Spleen (tissue), 11 donors: Measurements from ENCODE around the gene EPHB3. TPM values are rescaled to one million over a fixed set of nuclear protein-coding genes. Genes with fewer than 3 reads are reported as not detected.
A peak's percentile ranks its signal among the peaks of the same experiment; 100 is the strongest.

Source experiments
- DNase-seq: peaks from one replicate; pipeline ENCODE4 v3.0.0-alpha.2; 2020
- H3K27ac ChIP-seq, 8 donors: fragments of 200-600 bp; sonication (generic) in 7 of 8; 1 replicate in 4 of 8; 2 replicates in 4 of 8; pipeline versions ENCODE4 v1.5.0 to v1.8.0; 2016 to 2021; ENCODE audit warnings: inconsistent platforms in 4 of 8, mild to moderate bottlenecking in 4 of 8, moderate library complexity in 1 of 8
- H3K27me3 ChIP-seq, 7 donors: fragments of 200-600 bp; sonication (generic) in 6 of 7; replicated peaks in 1 of 7; 1 replicate in 4 of 7; 2 replicates in 3 of 7; pipeline versions ENCODE4 v1.5.0 to v1.8.0; 2016 to 2021; ENCODE audit warnings: inconsistent platforms in 3 of 7, mild to moderate bottlenecking in 1 of 7
- H3K36me3 ChIP-seq, 6 donors: fragments of 200-600 bp; sonication (generic) in 5 of 6; 1 replicate in 4 of 6; 2 replicates in 2 of 6; pipeline versions ENCODE4 v1.5.0 to v1.8.0; 2016 to 2021; ENCODE audit warnings: inconsistent platforms in 2 of 6
- H3K4me1 ChIP-seq, 6 donors: fragments of 200-600 bp; sonication (generic) in 5 of 6; 1 replicate in 3 of 6; 2 replicates in 3 of 6; pipeline versions ENCODE4 v1.5.0 to v1.8.0; 2016 to 2021; ENCODE audit warnings: inconsistent platforms in 3 of 6
- H3K4me3 ChIP-seq, 8 donors: fragments of 200-600 bp; sonication (generic) in 7 of 8; 1 replicate in 4 of 8; 2 replicates in 4 of 8; pipeline versions ENCODE4 v1.5.0 to v1.8.0; 2016 to 2021; ENCODE audit warnings: inconsistent platforms in 4 of 8, mild to moderate bottlenecking in 4 of 8, moderate library complexity in 2 of 8
- H3K9me3 ChIP-seq, 8 donors: fragments of 200-600 bp; sonication (generic) in 7 of 8; 1 replicate in 4 of 8; 2 replicates in 4 of 8; pipeline versions ENCODE4 v1.5.0 to v1.8.0; 2016 to 2021; ENCODE audit warnings: inconsistent platforms in 4 of 8
- POLR2A ChIP-seq, 3 donors: fragments of 450-650 bp; IDR thresholded peaks; one replicate each; pipeline ENCODE4 v1.5.1; 2017; ENCODE audit warnings: antibody characterized with exemption in 3 of 3, mild to moderate bottlenecking in 1 of 3
- POLR2AphosphoS5 ChIP-seq, 3 donors: sonication (generic); formaldehyde crosslinking; IDR thresholded peaks; one replicate each; pipeline ENCODE4 v1.5.1; 2017; ENCODE audit warnings: antibody characterized with exemption in 3 of 3
- WGBS, 5 donors: extraction: QIAGEN DNeasy Blood & Tissue Kit in 3 of 5; methylation state at CpG; one replicate each; pipeline versions ENCODE4 v1.1.5 to v1.1.7; 2013 to 2018; 5-methylcytosine and 5-hydroxymethylcytosine counted together
- intact Hi-C: fragments of 100-400 bp; cut with DNase I; formaldehyde crosslinking; loops from one replicate; pipeline ENCODE4 v1.15.0; 2023; ENCODE audit warnings: low total_unique reads
- polyA plus RNA-seq, 3 donors: library from polyadenylated mRNA; stranded (reverse); fragments of 200-250 nt; gene quantifications; one replicate each; pipeline ENCODE4 v1.2.1, GENCODE V29; 2013
- total RNA-seq, 7 donors: library from RNA; depleted of rRNA in 3 of 7; stranded (reverse); fragments of >200 nt in 3 of 7; fragmentation: NEBNext Ultra II Directional in 4 of 7; extraction: Animal tissue kit (Norgen Biotek cat#: 25700) in 4 of 7; gene quantifications; one replicate each; pipeline versions ENCODE4 v1.1.0 to v1.2.1, GENCODE V29; 2016 to 2021
- TF ChIP-seq, protein P1 (sequence below), 11 experiments: fragments of 200-600 bp in 7 of 11; fragments of 450-650 bp in 4 of 11; sonication (generic) in 4 of 11; IDR thresholded peaks in 8 of 11; conservative IDR thresholded peaks in 3 of 11; 1 replicate in 7 of 11; 2 replicates in 4 of 11; pipeline versions ENCODE4 v1.4.0 to v1.8.0; 2016 to 2021; ENCODE audit warnings: antibody characterized with exemption in 11 of 11, inconsistent platforms in 4 of 11, mild to moderate bottlenecking in 1 of 11
- donor health status: healthy with polysubstance abuse.
- donor health status: DM: no; HTN: no; CAD: no; lungs with moderate emphysema.
- donor health status: DM: no; HTN: no; CAD: no.
- donor health status: Bipolar disorder and iron deficiency.
- donor health status: healthy.
- donor health status: DM: no; HTN: no; CAD: no.
- donor health status: DM: yes; HTN: yes; CAD: no.

Gene EPHB3
- total and polyA plus RNA-seq, 10 donors = 0.23 to 2.3 (median 0.88) TPM

DNA sequence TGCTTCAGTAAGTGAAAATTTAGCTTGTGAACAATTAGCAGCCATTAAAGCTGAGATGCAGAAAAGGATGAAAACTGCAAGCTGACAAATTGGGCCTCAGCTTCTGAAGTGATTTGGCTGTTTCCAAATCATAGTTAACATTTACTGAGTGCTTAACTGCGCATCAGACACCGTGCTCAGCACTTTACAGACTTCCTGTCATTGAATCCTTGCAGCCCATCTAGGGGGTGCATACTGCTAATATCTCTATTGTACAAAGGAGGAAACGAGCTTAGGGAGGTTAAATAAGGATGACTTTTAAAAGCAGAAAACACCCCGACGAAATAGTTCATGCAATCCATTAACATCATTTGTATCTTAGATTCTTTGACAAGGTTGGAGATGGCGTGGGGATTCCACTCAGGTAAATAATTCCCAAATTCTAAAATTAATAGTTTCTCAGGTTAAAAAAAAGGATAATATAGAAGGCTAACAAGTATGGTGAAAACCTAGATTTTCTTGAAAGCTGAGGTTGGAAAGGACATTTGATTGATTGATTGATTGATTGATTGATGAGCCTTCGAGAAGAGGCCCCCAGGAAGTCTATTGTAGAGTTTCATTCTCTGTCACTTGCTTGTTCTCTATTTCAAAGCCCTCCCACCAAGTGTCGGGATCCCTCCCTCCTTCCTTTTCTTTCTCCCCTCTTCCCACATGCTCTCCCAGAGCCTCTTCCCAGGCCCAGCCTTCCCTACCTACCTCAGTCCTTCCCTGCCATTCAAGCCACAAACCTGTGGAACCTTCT lies 23.5 kb upstream of the EPHB3 start:
- Histone ChIP-seq H3K4me1 (peaks cover 0 to 5% (median 0%) of the 10 kb centered on the region in 6 donors), H3K27ac (no peak overlapping the region), H3K27me3 (peaks cover 0 to 58% (median 2%) of the 10 kb centered on the region in 7 donors), H3K36me3 (no peaks in the 10 kb centered on the region), H3K9me3 (no peaks in the 10 kb centered on the region), H3K4me3 (no peak overlapping the region)
- intact Hi-C loops = no loop called here
- no peak for DNase-seq
- WGBS, 5 donors = 36 to 50% (median 45%) methylated on average over 8 of the region's 8 CpGs
- TF ChIP-seq, protein P1, sequence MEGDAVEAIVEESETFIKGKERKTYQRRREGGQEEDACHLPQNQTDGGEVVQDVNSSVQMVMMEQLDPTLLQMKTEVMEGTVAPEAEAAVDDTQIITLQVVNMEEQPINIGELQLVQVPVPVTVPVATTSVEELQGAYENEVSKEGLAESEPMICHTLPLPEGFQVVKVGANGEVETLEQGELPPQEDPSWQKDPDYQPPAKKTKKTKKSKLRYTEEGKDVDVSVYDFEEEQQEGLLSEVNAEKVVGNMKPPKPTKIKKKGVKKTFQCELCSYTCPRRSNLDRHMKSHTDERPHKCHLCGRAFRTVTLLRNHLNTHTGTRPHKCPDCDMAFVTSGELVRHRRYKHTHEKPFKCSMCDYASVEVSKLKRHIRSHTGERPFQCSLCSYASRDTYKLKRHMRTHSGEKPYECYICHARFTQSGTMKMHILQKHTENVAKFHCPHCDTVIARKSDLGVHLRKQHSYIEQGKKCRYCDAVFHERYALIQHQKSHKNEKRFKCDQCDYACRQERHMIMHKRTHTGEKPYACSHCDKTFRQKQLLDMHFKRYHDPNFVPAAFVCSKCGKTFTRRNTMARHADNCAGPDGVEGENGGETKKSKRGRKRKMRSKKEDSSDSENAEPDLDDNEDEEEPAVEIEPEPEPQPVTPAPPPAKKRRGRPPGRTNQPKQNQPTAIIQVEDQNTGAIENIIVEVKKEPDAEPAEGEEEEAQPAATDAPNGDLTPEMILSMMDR (IDR thresholded peaks at IDR 0.05 in 8 of 11, conservative IDR thresholded peaks at IDR 0.05 in 3 of 11) = no peak
- TF ChIP-seq POLR2AphosphoS5 (IDR thresholded peaks at IDR 0.05) (no peak), POLR2A (IDR thresholded peaks at IDR 0.05) (no peak)

DNA sequence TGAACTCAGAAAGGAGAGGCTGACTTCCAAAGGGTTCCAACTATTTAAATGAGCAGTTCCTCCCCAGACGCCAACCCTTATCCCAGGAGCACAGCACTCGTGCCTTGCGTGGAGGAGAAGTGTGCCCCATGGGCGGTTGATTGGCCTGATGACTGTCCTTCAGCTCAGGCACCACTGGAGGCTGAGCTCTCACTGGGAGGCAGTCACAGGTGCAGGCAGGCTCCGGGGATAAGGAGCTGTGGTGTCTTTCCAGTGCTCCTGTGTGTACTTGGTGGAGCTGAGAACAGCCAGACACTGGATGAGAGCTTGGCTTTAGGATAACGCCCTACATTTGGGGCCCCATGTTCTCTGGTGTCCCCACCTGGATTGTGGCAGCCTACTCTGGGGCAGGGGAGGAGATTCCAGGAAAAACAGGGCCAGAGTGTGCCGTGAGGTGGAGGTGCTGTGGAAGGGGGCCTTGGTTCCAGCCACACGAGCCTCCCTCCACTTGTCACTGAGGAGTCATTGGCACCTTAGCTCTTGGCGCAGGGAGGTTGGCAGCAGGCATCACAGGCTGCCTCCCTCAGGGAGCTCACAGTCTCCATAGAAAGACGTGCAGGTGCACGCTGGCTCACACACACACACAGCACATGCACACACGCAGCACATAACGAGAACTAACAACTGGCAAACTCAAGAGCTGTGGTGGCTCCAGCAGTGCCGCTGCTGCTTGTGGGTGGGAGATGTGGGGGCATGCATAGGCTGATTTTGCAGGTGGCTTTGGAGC lies 22.7 kb upstream of the EPHB3 start:
- no peak overlapping the region for H3K27ac ChIP-seq
- no peak overlapping the region for H3K4me3 ChIP-seq
- intact Hi-C loops = no loop called here
- WGBS, 5 donors = 83 to 87% (median 86%) methylated on average over 8 to 14 of the region's 14 CpGs
- H3K4me1 ChIP-seq = peaks cover 0 to 8% (median 2%) of the 10 kb centered on the region in 6 donors
- TF ChIP-seq, protein P1 (IDR thresholded peaks at IDR 0.05 in 8 of 11, conservative IDR thresholded peaks at IDR 0.05 in 3 of 11) = no peak
- TF ChIP-seq POLR2AphosphoS5 (IDR thresholded peaks at IDR 0.05) (no peak), POLR2A (IDR thresholded peaks at IDR 0.05) (no peak)
- H3K36me3 ChIP-seq = no peaks in the 10 kb centered on the region
- H3K27me3 ChIP-seq = peaks cover 0 to 58% (median 10%) of the 10 kb centered on the region in 7 donors
- H3K9me3 ChIP-seq = no peaks in the 10 kb centered on the region
- DNase-seq = peak; percentile 47

GRCh38 chr3:184539801-184540435 lies 21.7 kb upstream of the EPHB3 start:
- 83 to 91% (median 85%) methylated on average over 16 of the region's 16 CpGs for WGBS, 5 donors
- TF ChIP-seq, protein P1 (IDR thresholded peaks at IDR 0.05 in 8 of 11, conservative IDR thresholded peaks at IDR 0.05 in 3 of 11) = no peak
- TF ChIP-seq POLR2A (IDR thresholded peaks at IDR 0.05) = no peak
- no peak for TF ChIP-seq POLR2AphosphoS5 (IDR thresholded peaks at IDR 0.05)
- Histone ChIP-seq H3K9me3 (no peaks in the 10 kb centered on the region), H3K27ac (no peak overlapping the region), H3K27me3 (peaks cover 0 to 60% (median 13%) of the 10 kb centered on the region in 7 donors), H3K4me1 (peaks cover 0 to 13% (median 6%) of the 10 kb centered on the region in 6 donors), H3K4me3 (no peak overlapping the region), H3K36me3 (no peaks in the 10 kb centered on the region)
- intact Hi-C loops = loop anchor here (5.0 kb wide), 1 partner anchor 168 kb away; no protein-coding TSS in a partner anchor
- DNase-seq = peak; percentile 50
